Kidney (tissue), 14 donors: ENCODE data around the gene ZFX. TPM values are rescaled to one million over a fixed set of nuclear protein-coding genes. Genes with fewer than 3 reads are reported as not detected.

ENCODE experiments used
- DNase-seq, 5 donors: peaks; one replicate each; pipeline ENCODE4 v3.0.0-alpha.2; 2013 to 2020
- FAIRE-seq: peaks from 2 replicates; lab custom pipeline; 2012; peaks lifted over from hg19 to GRCh38; lab: Jason Lieb, UNC
- H3K27ac ChIP-seq, 2 donors: one replicate each; pipeline ENCODE4 v1.7.0; 2013; ENCODE audit warnings: low read depth in 2 of 2, low read length in 2 of 2, inconsistent platforms in 1 of 2
- H3K27me3 ChIP-seq: one replicate; pipeline ENCODE4 v1.7.1; 2013; ENCODE audit warnings: low read length, inconsistent platforms; ENCODE audit not compliant: control insufficient read depth, insufficient read depth
- H3K36me3 ChIP-seq, 3 donors: one replicate each; pipeline versions ENCODE4 v1.7.0 to v1.7.1; 2013; ENCODE audit warnings: low read length in 3 of 3, control low read depth in 1 of 3, inconsistent platforms in 1 of 3; ENCODE audit not compliant: insufficient read depth in 3 of 3, control insufficient read depth in 2 of 3
- H3K4me1 ChIP-seq, 3 donors: one replicate each; pipeline versions ENCODE4 v1.7.0 to v1.7.1; 2013; ENCODE audit warnings: low read length in 3 of 3, inconsistent platforms in 1 of 3, low read depth in 1 of 3; ENCODE audit not compliant: control insufficient read depth in 2 of 3, insufficient read depth in 2 of 3
- H3K4me3 ChIP-seq, 3 donors: one replicate each; pipeline versions ENCODE4 v1.7.0 to v1.8.1; 2013; ENCODE audit warnings: low read length in 3 of 3, control low read depth in 1 of 3, inconsistent platforms in 1 of 3
- H3K9ac ChIP-seq, 3 donors: one replicate each; pipeline versions ENCODE4 v1.7.0 to v1.7.1; 2013; ENCODE audit warnings: low read length in 3 of 3, control low read depth in 1 of 3, inconsistent platforms in 1 of 3
- H3K9me3 ChIP-seq, 3 donors: one replicate each; pipeline versions ENCODE4 v1.7.0 to v1.7.1; 2013; ENCODE audit warnings: low read length in 3 of 3, control low read depth in 1 of 3, inconsistent platforms in 1 of 3; ENCODE audit not compliant: control insufficient read depth in 2 of 3, insufficient read depth in 1 of 3
- intact Hi-C: fragments of 100-400 bp; cut with DNase I; formaldehyde crosslinking; loops from one replicate; pipeline ENCODE4 v1.11.1; 2022
- polyA plus RNA-seq: library from polyadenylated mRNA; stranded (reverse); fragments of 350-450 nt; fragmentation: Illumina TruSeq; extraction: RNeasy Lipid Tissue Mini Kit (QIAGEN cat#74804); gene quantifications from one replicate; pipeline ENCODE4 v1.2.3, GENCODE V29; 2014; ENCODE audit warnings: low read depth, low replicate concordance; ENCODE audit not compliant: insufficient read depth
- total RNA-seq: library from RNA; stranded (reverse); fragmentation: NEBNext Ultra II Directional; extraction: Animal tissue kit (Norgen Biotek cat#: 25700); gene quantifications from one replicate; pipeline ENCODE4 v1.2.1, GENCODE V29; 2021
- TF ChIP-seq, protein P1 (sequence below): IDR thresholded peaks from 3 replicates; pipeline ENCODE4 v1.5.1; 2012; ENCODE audit warnings: mild to moderate bottlenecking, moderate library complexity, borderline replicate concordance; ENCODE audit not compliant: insufficient read depth; ENCODE audit errors: extremely low read depth
- donor health status: control.
- donor health status: control.
- donor health status: control.
- donor health status: control.
- donor health status: control.
- donor health status: DM: yes; HTN: yes; CAD: no.
- donor health status: Normal renal cell carcinoma (clear cell type).

The ZFX gene
- total and polyA plus RNA-seq, 2 donors from 2014 or later: 5.0 to 58.3 TPM

DNA sequence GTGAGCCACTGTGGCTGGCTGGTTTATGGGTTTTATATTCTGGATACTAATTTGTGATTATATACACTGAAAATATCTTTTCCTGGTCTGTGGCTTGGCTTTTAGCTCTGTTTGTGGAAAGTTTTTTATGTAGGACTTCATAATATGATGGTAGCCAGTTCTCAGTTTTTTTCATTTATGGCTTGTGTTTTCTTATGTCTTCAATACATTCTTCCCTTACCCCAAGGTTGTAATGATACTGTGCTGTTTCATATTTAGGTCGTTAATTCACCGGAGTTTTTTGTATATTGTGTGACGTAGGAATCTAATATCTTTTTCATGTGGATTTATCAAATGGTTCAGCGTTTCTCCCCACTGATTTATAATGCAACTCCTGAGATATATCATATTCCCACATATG, 6.6 kb downstream of the ZFX start:
- FAIRE-seq: no peak
- Histone ChIP-seq H3K9ac (no peak overlapping the region), H3K36me3 (no peaks in the 10 kb centered on the region), H3K9me3 (no peaks in the 10 kb centered on the region), H3K27ac (no peak overlapping the region), H3K27me3 (no peaks in the 10 kb centered on the region), H3K4me3 (no peak overlapping the region), H3K4me1 (peaks cover 0 to 5% (median 0%) of the 10 kb centered on the region in 3 donors)
- intact Hi-C loops: no loop called here
- TF ChIP-seq, protein P1, sequence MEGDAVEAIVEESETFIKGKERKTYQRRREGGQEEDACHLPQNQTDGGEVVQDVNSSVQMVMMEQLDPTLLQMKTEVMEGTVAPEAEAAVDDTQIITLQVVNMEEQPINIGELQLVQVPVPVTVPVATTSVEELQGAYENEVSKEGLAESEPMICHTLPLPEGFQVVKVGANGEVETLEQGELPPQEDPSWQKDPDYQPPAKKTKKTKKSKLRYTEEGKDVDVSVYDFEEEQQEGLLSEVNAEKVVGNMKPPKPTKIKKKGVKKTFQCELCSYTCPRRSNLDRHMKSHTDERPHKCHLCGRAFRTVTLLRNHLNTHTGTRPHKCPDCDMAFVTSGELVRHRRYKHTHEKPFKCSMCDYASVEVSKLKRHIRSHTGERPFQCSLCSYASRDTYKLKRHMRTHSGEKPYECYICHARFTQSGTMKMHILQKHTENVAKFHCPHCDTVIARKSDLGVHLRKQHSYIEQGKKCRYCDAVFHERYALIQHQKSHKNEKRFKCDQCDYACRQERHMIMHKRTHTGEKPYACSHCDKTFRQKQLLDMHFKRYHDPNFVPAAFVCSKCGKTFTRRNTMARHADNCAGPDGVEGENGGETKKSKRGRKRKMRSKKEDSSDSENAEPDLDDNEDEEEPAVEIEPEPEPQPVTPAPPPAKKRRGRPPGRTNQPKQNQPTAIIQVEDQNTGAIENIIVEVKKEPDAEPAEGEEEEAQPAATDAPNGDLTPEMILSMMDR: no peak
- no peak for DNase-seq

DNA sequence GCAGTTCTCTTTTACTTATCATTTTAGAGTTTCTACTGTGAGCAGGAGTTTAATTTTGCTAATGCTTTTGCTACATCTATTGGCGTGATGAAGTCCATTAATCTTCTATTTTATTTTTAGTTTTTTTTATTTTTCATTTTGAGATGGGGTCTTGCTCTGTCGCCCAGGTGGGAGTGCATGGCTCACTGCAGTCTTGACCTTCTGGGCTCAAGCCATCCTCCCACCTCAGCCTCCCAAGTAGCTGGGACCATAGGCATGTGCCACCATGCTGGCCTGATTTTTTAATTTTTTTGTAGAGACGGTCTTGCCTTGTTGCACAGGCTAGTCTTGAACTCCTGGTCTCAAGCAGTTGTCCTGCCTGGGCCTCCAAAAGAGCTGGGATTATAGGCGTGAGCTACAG, 9.4 kb downstream of the ZFX start:
- no peak for FAIRE-seq
- Histone ChIP-seq H3K4me1 (no peaks in the 10 kb centered on the region), H3K27ac (no peak overlapping the region), H3K36me3 (no peaks in the 10 kb centered on the region), H3K27me3 (no peaks in the 10 kb centered on the region), H3K4me3 (no peak overlapping the region), H3K9ac (no peak overlapping the region), H3K9me3 (no peaks in the 10 kb centered on the region)
- TF ChIP-seq, protein P1: no peak
- DNase-seq: no peak
- intact Hi-C loops: no loop called here

DNA sequence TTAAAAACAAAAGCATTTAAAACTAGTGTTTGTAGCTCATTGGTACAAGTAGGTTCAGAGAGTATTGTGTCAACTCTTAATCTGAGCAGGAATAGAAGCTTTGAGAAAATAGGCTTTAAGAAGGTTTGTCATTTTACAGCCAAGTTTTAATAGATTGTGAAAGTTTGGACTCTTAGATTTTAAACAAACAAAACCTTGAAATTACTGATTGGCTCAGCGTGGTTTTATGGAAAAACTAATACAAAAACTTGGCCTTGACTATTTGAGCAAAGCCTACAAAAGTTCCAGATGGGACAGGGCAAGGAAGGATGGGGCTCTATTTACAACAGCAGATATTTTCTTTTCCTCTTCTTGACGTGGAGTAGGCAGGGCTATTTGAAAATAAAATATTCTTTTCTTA, 16.5 kb downstream of the ZFX start:
- FAIRE-seq (no peak), DNase-seq (no peak)
- H3K27ac ChIP-seq: no peak overlapping the region
- no peaks in the 10 kb centered on the region for H3K27me3 ChIP-seq
- no peaks in the 10 kb centered on the region for H3K9me3 ChIP-seq
- no peak overlapping the region for H3K9ac ChIP-seq
- intact Hi-C loops: no loop called here
- H3K4me3 ChIP-seq: no peak overlapping the region
- peaks cover 0 to 7% (median 3%) of the 10 kb centered on the region in 3 donors for H3K4me1 ChIP-seq
- no peaks in the 10 kb centered on the region for H3K36me3 ChIP-seq
- TF ChIP-seq, protein P1: no peak
